Measurements from ENCODE around the gene PSORS1C1. TPM values are rescaled to one million over a fixed set of nuclear protein-coding genes. Genes with fewer than 3 reads are reported as not detected.
"Not testable (repeated sequence)": the region's sequence is repeated elsewhere in the genome, so short reads cannot be mapped to it uniquely, and the experiment has no call there.

Gene PSORS1C1
- polyA plus RNA-seq, 1 donor (not counting 4 experiments of a cell fraction or from before 2014, with no cell fraction given), result 5.7 TPM

- FAIRE-seq (no peak), DNase-seq (ENCODE audit: low read depth, low spot score) (no peak)
- Histone ChIP-seq H3K4me2 (ENCODE audit: control insufficient read depth, extremely low read depth, insufficient read depth, low read depth, low read length) (no peak overlapping the region), H3K9me3 (ENCODE audit: control insufficient read depth, low read depth, low read length) (no peaks in the 10 kb centered on the region), H3K36me3 (ENCODE audit: control insufficient read depth in 2 of 2, extremely low read depth in 1 of 2, insufficient read depth in 2 of 2, low read length in 2 of 2) (peaks cover 0 to 3% of the 10 kb centered on the region in 2 experiments), H3K4me3 (ENCODE audit: control insufficient read depth in 2 of 3, extremely low read depth in 1 of 3, insufficient read depth in 2 of 3, low read depth in 1 of 3, low read length in 3 of 3) (no peak overlapping the region), H4K20me1 (ENCODE audit: control insufficient read depth, extremely low read depth, insufficient read depth, low read length) (no peaks in the 10 kb centered on the region), H2AFZ (ENCODE audit: control insufficient read depth, low read length) (no peak overlapping the region), H3K9ac (ENCODE audit: control insufficient read depth, extremely low read depth, insufficient read depth, low read length) (no peak overlapping the region), H3K27me3 (ENCODE audit: control insufficient read depth, extremely low read depth, insufficient read depth, low read length) (no peaks in the 10 kb centered on the region), H3K27ac (ENCODE audit: control insufficient read depth, insufficient read depth, low read length) (no peak overlapping the region), H3K79me2 (ENCODE audit: control insufficient read depth, insufficient read depth, low read length) (peaks cover 7% of the 10 kb centered on the region), H3K4me1 (ENCODE audit: control insufficient read depth, extremely low read depth, insufficient read depth, low read length) (peaks cover 11% of the 10 kb centered on the region), H3K9me1 (ENCODE audit: control insufficient read depth, extremely low read depth, insufficient read depth, low read length) (no peaks in the 10 kb centered on the region)
- dilution Hi-C loops (cut with MboI; ENCODE audit: extremely low pct_ligation_motif_present, low sequenced_read_pairs), result no loop called here
- TF ChIP-seq EZH2 (IDR thresholded peaks at IDR 0.05; ENCODE audit: low read length) (no peak), CTCF (optimal IDR thresholded peaks at IDR 0.05 in 1 of 3, IDR thresholded peaks at IDR 0.05 in 1 of 3, conservative IDR thresholded peaks at IDR 0.05 in 1 of 3; ENCODE audit: extremely low read depth in 1 of 3, insufficient read depth in 2 of 3, low read length in 3 of 3) (no peak)
Measured at GRCh38 chr6:31162463-31163165, 48.0 kb downstream of the PSORS1C1 start.

GRCh38 chr6:31163922-31164321 is 49.3 kb downstream of the PSORS1C1 start:
- no peaks in the 10 kb centered on the region for H3K27me3 ChIP-seq (ENCODE audit: control insufficient read depth, extremely low read depth, insufficient read depth, low read length)
- H3K9me3 ChIP-seq (ENCODE audit: control insufficient read depth, low read depth, low read length), result no peaks in the 10 kb centered on the region
- dilution Hi-C loops (cut with MboI; ENCODE audit: extremely low pct_ligation_motif_present, low sequenced_read_pairs), result no loop called here
- TF ChIP-seq EZH2 (IDR thresholded peaks at IDR 0.05; ENCODE audit: low read length), result no peak
- TF ChIP-seq CTCF (optimal IDR thresholded peaks at IDR 0.05 in 1 of 3, IDR thresholded peaks at IDR 0.05 in 1 of 3, conservative IDR thresholded peaks at IDR 0.05 in 1 of 3; ENCODE audit: extremely low read depth in 1 of 3, insufficient read depth in 2 of 3, low read length in 3 of 3), result no peak
- FAIRE-seq (no peak), DNase-seq (ENCODE audit: low read depth, low spot score) (no peak)
- H3K4me1 ChIP-seq (ENCODE audit: control insufficient read depth, extremely low read depth, insufficient read depth, low read length), result peaks cover 11% of the 10 kb centered on the region
- H3K4me2 ChIP-seq (ENCODE audit: control insufficient read depth, extremely low read depth, insufficient read depth, low read depth, low read length), result no peak overlapping the region
- H3K4me3 ChIP-seq (ENCODE audit: control insufficient read depth in 2 of 3, extremely low read depth in 1 of 3, insufficient read depth in 2 of 3, low read depth in 1 of 3, low read length in 3 of 3), result no peak overlapping the region
- H3K79me2 ChIP-seq (ENCODE audit: control insufficient read depth, insufficient read depth, low read length), result peaks cover 7% of the 10 kb centered on the region
- peaks cover 0 to 3% of the 10 kb centered on the region in 2 experiments for H3K36me3 ChIP-seq (ENCODE audit: control insufficient read depth in 2 of 2, extremely low read depth in 1 of 2, insufficient read depth in 2 of 2, low read length in 2 of 2)
- no peaks in the 10 kb centered on the region for H4K20me1 ChIP-seq (ENCODE audit: control insufficient read depth, extremely low read depth, insufficient read depth, low read length)
- no peaks in the 10 kb centered on the region for H3K9me1 ChIP-seq (ENCODE audit: control insufficient read depth, extremely low read depth, insufficient read depth, low read length)
- H2AFZ ChIP-seq (ENCODE audit: control insufficient read depth, low read length), result no peak overlapping the region
- no peak overlapping the region for H3K27ac ChIP-seq (ENCODE audit: control insufficient read depth, insufficient read depth, low read length)
- H3K9ac ChIP-seq (ENCODE audit: control insufficient read depth, extremely low read depth, insufficient read depth, low read length), result no peak overlapping the region

- H3K4me3 ChIP-seq (ENCODE audit: control insufficient read depth in 2 of 3, extremely low read depth in 1 of 3, insufficient read depth in 2 of 3, low read depth in 1 of 3, low read length in 3 of 3); dilution Hi-C loops (cut with MboI; ENCODE audit: extremely low pct_ligation_motif_present, low sequenced_read_pairs); H3K27me3 ChIP-seq (ENCODE audit: control insufficient read depth, extremely low read depth, insufficient read depth, low read length); H2AFZ ChIP-seq (ENCODE audit: control insufficient read depth, low read length); H3K9ac ChIP-seq (ENCODE audit: control insufficient read depth, extremely low read depth, insufficient read depth, low read length); FAIRE-seq; H3K9me1 ChIP-seq (ENCODE audit: control insufficient read depth, extremely low read depth, insufficient read depth, low read length); H3K27ac ChIP-seq (ENCODE audit: control insufficient read depth, insufficient read depth, low read length); H3K9me3 ChIP-seq (ENCODE audit: control insufficient read depth, low read depth, low read length); H4K20me1 ChIP-seq (ENCODE audit: control insufficient read depth, extremely low read depth, insufficient read depth, low read length); H3K79me2 ChIP-seq (ENCODE audit: control insufficient read depth, insufficient read depth, low read length); H3K4me2 ChIP-seq (ENCODE audit: control insufficient read depth, extremely low read depth, insufficient read depth, low read depth, low read length); DNase-seq (ENCODE audit: low read depth, low spot score); H3K36me3 ChIP-seq (ENCODE audit: control insufficient read depth in 2 of 2, extremely low read depth in 1 of 2, insufficient read depth in 2 of 2, low read length in 2 of 2): not testable (repeated sequence)
- peaks cover 15% of the 10 kb centered on the region for H3K4me1 ChIP-seq (ENCODE audit: control insufficient read depth, extremely low read depth, insufficient read depth, low read length)
Measured at GRCh38 chr6:31164475-31165063, 50.0 kb downstream of the PSORS1C1 start.

Measured in keratinocyte (primary cell).